NCI-H2227 treated with DMSO at 0.1 percent for 48 hours (cell line): ENCODE measurements around the gene TIMM50.

Source experiments
- DNase-seq: peaks from one replicate; lab custom pipeline; 2025; lab: John Stamatoyannopoulos, UW

The TIMM50 gene

GRCh38 chr19:39500543-39500942 lies 19.9 kb downstream of the TIMM50 start:
- DNase-seq: no peak

GRCh38 chr19:39501340-39501739 lies 20.7 kb downstream of the TIMM50 start:
- DNase-seq: no peak

GRCh38 chr19:39502640-39503417 lies 22.2 kb downstream of the TIMM50 start:
- no peak for DNase-seq

GRCh38 chr19:39506598-39506943 lies 25.9 kb downstream of the TIMM50 start:
- no peak for DNase-seq

- DNase-seq: peak; percentile 78
Measured at GRCh38 chr19:39506944-39507714, 26.5 kb downstream of the TIMM50 start.

- DNase-seq: peak; percentile 70
Measured at GRCh38 chr19:39507715-39508364, 27.2 kb downstream of the TIMM50 start.

- DNase-seq: no peak
Measured at GRCh38 chr19:39508629-39509028, 28.0 kb downstream of the TIMM50 start.

- no peak for DNase-seq
Measured at GRCh38 chr19:39509233-39509632, 28.6 kb downstream of the TIMM50 start.

GRCh38 chr19:39512988-39513387 lies 32.4 kb downstream of the TIMM50 start:
- no peak for DNase-seq

- DNase-seq: peak; percentile 76
Measured at GRCh38 chr19:39514840-39515550, 34.4 kb downstream of the TIMM50 start, which contains the start of gene SELENOV. Gene SELENOV, plus strand, starts transcription at chr19:39515139. Its CDS starts 74 bp downstream, at chr19:39515213.

GRCh38 chr19:39515551-39516191 lies 35.0 kb downstream of the TIMM50 start:
- no peak for DNase-seq

GRCh38 chr19:39516270-39516669 lies 35.6 kb downstream of the TIMM50 start:
- no peak for DNase-seq

- no peak for DNase-seq
Measured at GRCh38 chr19:39517432-39517831, 36.8 kb downstream of the TIMM50 start.

- DNase-seq: no peak
Measured at GRCh38 chr19:39518458-39518857, 37.8 kb downstream of the TIMM50 start.

GRCh38 chr19:39518975-39519374 lies 38.3 kb downstream of the TIMM50 start:
- peak; percentile 95 for DNase-seq

GRCh38 chr19:39520541-39521484 lies 40.2 kb downstream of the TIMM50 start:
- DNase-seq: no peak

GRCh38 chr19:39524495-39524894 lies 43.9 kb downstream of the TIMM50 start:
- no peak for DNase-seq

- no peak for DNase-seq
Measured at GRCh38 chr19:39525205-39525604, 44.6 kb downstream of the TIMM50 start.

GRCh38 chr19:39531834-39532232 lies 51.2 kb downstream of the TIMM50 start:
- DNase-seq: no peak

- peak; percentile 100 for DNase-seq
Measured at GRCh38 chr19:39532233-39533002, 51.8 kb downstream of the TIMM50 start, which contains the start of gene EID2B. Gene EID2B, minus strand, starts transcription at chr19:39532852. Its CDS starts 50 bp downstream, at chr19:39532802.
